Body of pancreas (tissue), 4 donors: ENCODE results near the gene ADCYAP1R1.

Source experiments
- POLR2A ChIP-seq, 3 donors: fragments of 450-650 bp; IDR thresholded peaks; one replicate each; pipeline ENCODE4 v1.6.1; 2016; ENCODE audit warnings: antibody characterized with exemption in 3 of 3, mild to moderate bottlenecking in 2 of 3
- TF ChIP-seq, protein P1 (sequence below), 7 experiments: fragments of 450-650 bp in 4 of 7; fragments of 200-600 bp in 3 of 7; sonication (generic) in 3 of 7; IDR thresholded peaks; one replicate each; pipeline ENCODE4 v1.5.1; 2016 to 2019; ENCODE audit warnings: antibody characterized with exemption in 7 of 7

DNA sequence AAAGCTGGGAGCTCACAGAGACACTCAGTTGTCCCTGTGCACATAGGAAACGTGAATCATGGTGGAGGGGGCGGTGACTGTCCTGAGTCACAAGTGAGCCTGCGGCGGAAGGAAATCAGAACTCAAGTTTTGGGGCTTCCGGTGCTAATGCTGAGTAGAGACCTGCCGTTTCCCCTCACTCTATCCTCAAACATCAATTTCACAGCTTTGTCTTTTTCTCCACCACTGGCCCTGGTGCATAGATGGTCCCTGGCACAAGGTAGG lies 21.9 kb downstream of the ADCYAP1R1 start:
- TF ChIP-seq, protein P1, sequence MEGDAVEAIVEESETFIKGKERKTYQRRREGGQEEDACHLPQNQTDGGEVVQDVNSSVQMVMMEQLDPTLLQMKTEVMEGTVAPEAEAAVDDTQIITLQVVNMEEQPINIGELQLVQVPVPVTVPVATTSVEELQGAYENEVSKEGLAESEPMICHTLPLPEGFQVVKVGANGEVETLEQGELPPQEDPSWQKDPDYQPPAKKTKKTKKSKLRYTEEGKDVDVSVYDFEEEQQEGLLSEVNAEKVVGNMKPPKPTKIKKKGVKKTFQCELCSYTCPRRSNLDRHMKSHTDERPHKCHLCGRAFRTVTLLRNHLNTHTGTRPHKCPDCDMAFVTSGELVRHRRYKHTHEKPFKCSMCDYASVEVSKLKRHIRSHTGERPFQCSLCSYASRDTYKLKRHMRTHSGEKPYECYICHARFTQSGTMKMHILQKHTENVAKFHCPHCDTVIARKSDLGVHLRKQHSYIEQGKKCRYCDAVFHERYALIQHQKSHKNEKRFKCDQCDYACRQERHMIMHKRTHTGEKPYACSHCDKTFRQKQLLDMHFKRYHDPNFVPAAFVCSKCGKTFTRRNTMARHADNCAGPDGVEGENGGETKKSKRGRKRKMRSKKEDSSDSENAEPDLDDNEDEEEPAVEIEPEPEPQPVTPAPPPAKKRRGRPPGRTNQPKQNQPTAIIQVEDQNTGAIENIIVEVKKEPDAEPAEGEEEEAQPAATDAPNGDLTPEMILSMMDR (IDR thresholded peaks at IDR 0.05): no peak
- TF ChIP-seq POLR2A (IDR thresholded peaks at IDR 0.05): no peak
